G401 (cell line): ENCODE measurements around the gene PRKCE. TPM values are rescaled to one million over a fixed set of nuclear protein-coding genes. Genes with fewer than 3 reads are reported as not detected.

Source experiments
- DNase-seq: peaks from one replicate; pipeline ENCODE4 v3.0.0-alpha.2; 2015; ENCODE audit warnings: low spot score
- in situ Hi-C: cut with HindIII; loops from 2 replicates; pipeline ENCODE4 v1.10.0; 2016; ENCODE audit warnings: low sequenced_read_pairs, mixed read lengths
- total RNA-seq: library from RNA; depleted of rRNA; stranded (reverse); fragments of >200 nt; shearing (Covaris generic); gene quantifications from 2 replicates; pipeline ENCODE4 v1.2.3, GENCODE V29; 2014; rRNA removed

Gene PRKCE
- 3.9 TPM in 2 replicates for total RNA-seq

DNA sequence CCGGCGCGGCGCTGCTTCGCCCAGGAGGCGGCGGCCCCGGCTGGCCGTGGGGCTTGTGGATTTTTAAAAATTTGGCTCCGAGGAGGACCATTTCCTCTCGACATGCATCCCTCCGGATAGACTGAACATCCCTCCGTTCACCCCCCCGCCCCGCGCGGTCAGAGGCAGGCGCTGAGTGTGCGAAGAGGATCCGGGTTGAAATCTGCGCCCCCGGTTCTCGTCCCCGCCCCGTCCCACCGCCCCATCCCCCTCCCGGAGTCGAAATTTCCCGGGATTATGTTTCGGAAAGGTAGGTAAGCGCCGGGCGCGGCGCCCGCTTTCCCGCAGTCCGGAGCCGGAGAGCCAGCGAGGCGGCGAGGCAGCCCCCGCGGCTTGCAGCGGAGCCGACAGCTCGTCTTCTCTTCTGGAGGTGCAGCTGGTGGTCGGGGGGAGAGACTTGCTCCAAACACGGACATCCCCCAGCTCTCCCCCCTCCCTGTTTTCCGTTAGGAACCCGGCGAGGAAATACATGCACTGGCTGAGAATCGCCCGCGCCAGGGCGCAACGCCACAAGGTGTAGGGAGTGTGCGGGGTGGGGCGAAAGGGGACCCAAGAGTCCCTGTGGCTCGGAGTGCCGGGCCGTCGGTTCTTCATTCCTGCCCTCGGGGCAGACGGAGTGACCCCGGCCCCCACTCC lies at the start of gene PRKCE:
TSS of gene PRKCE (plus strand) at position 261 of the 675 bp plus-strand sequence.
- in situ Hi-C loops = no loop called here
- DNase-seq = peak; percentile 50

DNA sequence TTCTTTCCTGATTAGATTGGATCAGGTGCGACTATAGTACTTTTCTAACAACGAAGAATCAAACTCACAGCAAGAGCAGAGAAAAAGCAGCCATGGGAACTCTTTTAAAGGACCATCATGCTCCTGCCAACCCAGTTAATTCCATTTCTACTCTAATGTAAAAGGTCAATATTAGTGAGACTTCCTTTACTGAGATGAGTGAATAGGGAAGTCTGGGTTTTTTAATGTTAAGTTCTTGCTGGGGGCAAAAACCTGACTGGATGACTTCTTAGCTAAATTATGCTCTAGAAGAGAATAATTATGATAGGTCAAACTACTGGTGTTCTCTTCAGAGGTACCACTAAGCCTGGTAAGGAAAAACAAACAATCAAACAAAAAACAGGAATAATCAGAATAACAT lies 48.9 kb upstream of the PRKCE start:
- DNase-seq = no peak
- in situ Hi-C loops = no loop called here

DNA sequence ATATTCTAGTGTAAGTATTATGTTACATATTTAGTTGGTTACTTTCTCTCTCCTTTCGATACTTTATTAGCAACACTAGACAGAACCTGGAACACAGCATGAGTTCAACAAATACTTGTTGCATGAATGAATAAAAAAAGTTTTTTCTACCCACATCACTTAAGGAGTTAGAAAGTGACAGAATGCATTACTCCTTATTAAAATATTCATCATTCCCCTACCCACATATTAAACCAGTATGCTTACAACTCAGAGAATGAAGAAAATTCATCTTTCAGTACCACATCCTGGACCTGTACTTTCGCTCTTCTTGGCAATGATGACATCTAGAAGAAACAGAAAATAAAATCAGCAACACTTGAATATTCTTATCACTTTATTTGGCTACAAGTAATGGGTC lies 46.4 kb upstream of the PRKCE start:
- in situ Hi-C loops = no loop called here

DNA sequence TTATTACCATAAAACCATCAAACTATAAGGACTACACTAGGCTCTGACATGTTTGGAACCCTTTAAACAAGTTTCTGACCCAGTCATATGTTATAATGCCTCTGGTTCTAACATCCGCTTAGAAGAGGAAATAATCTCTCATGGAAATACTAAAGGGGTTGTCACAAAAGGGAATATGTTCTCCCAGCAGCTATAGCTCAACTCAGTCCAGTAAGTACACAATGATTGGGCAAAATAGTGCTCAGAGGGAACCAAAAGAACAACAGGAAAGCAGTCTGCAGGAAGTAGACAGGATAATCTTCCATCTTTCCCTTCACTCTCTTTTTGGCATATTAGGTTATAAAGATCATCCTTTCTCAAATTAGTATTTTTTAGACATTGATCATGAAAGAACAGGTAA lies 44.7 kb upstream of the PRKCE start:
- DNase-seq = no peak
- in situ Hi-C loops = no loop called here

More for the DNA sequence above, 46.4 kb upstream of the PRKCE start:
- DNase-seq = no peak

GRCh38 chr2:45607701-45608100 lies 43.8 kb upstream of the PRKCE start:
- DNase-seq = peak; percentile 18
- in situ Hi-C loops = no loop called here

- peak; percentile 85 for DNase-seq
- in situ Hi-C loops = no loop called here
These were observed 41.0 kb upstream of the PRKCE start for GRCh38 chr2:45610281-45611019.

- peak; percentile 95 for DNase-seq
- in situ Hi-C loops = no loop called here
These were observed 40.2 kb upstream of the PRKCE start, which contains the start of gene SRBD1 for GRCh38 chr2:45611020-45611859. Gene SRBD1, minus strand, starts transcription at chr2:45611267. Its CDS starts 5,826 bp downstream, at chr2:45605441.

DNA sequence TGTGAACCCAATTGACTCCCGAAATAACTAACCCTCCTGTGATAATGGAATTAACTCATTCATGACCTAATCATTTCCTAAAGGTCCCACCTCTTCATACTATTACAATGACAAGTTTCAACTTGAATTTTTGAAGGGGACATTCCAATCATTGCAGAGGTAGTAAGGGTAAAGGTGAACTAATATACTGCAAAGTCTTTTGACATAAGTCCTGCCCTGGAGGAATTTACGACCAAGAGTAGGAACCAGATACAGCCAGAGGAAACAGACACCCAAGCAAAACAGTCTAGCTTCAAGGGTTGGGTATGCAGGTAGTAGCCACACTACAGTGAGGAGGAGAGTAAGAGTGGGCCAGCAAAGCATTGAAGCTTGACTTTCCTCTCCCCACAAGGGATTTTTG lies 39.2 kb upstream of the PRKCE start:
- in situ Hi-C loops = no loop called here
- peak; percentile 17 for DNase-seq

DNA sequence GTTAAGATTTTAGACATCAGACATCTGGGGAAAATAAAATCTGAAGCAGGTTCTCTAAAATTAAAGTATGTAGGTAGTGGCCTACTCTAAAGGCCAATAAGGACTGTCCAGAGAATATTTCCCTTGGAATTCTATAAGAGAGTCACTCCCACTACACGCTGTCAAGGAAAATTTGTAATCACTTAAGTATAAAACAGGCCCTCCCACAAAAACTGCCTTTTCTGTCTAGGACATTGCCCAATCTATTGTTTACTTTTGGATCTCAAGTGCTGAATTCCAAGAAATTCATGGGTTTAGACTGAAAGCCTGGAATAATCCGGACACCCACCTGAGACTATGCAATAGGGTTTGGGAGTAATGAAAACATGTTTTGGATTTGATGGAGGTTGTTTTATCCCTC lies 38.7 kb upstream of the PRKCE start:
- no peak for DNase-seq
- in situ Hi-C loops = no loop called here

DNA sequence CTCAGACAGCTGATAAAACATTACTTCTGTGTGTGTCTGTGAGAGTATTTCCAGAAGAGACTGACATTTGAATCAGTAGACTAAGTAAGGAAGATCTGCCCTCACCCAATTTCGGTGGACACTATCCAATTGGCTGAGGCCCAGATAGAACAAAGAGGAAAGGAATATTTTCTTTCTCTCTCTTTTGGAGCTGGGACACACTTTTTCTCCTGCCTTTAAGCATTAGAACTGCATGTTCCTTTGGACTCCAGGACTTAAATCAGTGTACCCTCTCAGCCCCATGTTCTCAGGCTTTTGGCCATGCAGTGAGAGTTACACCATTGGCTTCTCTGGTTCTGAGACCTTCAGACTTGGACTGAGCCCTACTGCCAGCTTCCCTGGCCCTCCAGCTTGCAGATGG lies 37.1 kb upstream of the PRKCE start:
- peak; percentile 7 for DNase-seq
- in situ Hi-C loops = no loop called here

GRCh38 chr2:45614871-45615415 lies 36.5 kb upstream of the PRKCE start:
- DNase-seq = no peak
- in situ Hi-C loops = no loop called here

- DNase-seq = no peak
- in situ Hi-C loops = no loop called here
These were observed 34.6 kb upstream of the PRKCE start for GRCh38 chr2:45616658-45617411.

DNA sequence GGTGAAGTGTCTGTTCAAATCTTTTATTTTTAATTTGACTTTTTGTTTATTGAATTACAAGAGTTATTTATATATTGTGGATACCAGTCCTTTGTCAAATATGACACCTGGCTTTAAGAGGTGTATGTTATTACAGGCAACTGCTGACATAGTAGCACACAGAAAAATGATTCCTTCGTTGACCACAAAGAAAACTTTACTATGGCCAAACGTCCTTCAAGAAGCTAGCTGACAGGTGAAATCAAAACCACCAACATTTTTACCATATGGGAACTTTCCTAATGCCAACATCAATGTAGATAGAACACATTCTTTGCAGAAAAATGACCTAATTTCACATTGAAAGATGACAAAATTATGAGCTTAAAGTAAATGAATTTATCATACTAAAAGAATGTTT lies 34.0 kb upstream of the PRKCE start:
- in situ Hi-C loops = no loop called here
- no peak for DNase-seq

DNA sequence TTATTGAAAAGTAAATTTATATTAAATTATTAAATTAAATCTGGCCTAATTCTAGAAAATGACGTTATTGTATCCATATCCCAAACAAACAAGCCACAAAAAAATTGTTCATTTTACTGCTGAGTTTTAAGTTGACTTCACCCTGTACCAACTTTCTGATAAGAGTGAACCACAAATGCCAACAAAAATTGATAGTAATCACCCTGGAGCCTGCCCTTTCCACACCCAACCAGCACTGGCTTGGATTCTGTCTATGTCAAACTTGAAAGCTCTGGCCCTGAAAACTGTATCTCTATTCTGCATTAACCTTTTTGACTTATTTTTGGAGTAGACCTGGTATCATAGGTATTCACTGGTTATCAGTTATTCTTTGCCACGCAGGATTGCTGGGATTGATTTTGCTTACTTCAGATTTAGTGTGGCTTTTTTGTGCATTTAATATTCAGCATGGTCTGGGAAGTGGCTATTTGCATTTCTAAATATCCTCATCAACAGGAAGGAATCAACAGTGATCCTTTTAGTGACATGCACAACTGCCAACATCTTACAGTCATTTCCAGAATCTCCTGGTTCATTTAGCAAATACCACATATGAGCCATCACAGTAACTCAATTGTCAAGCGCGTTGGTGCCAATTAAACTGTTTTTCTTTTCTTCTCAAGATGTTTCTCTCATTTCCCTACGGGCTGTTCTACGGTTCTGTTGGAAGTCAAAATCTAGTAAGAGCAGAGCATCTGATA lies 29.0 kb upstream of the PRKCE start:
- DNase-seq = no peak
- in situ Hi-C loops = no loop called here

- in situ Hi-C loops = no loop called here
- DNase-seq = no peak
These were observed 28.4 kb upstream of the PRKCE start for GRCh38 chr2:45623098-45623497.

DNA sequence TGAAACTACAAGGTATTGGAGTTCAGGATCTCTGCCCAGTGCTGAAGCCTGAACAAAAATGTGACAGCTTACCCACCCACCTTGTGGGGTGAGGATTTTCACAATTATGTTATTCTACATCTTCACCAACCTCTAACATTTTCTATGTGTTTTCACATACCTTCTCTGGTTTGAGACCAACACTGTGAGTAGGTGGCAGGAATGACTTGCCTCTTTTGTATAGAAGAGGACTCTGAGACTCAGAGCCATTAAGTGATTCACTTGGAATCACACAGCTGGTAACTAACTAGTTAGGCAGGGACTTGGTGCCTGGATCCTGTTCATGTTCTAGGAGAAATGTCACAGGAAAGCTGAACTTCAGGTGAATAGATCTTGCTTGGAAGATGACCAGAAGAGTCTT lies 25.7 kb upstream of the PRKCE start:
- in situ Hi-C loops = loop anchor here (25.0 kb wide), 1 partner anchor 311 kb away; no protein-coding TSS in a partner anchor
- DNase-seq = no peak

- DNase-seq = no peak
- in situ Hi-C loops = loop anchor here (25.0 kb wide), 1 partner anchor 311 kb away; no protein-coding TSS in a partner anchor
These were observed 24.9 kb upstream of the PRKCE start for GRCh38 chr2:45626387-45627221.
